Measurements from ENCODE around the gene GDA. TPM values are rescaled to one million over a fixed set of nuclear protein-coding genes. Genes with fewer than 3 reads are reported as not detected.

The GDA gene
- total and polyA plus RNA-seq, 9 of the 15 experiments (the other 6 are each of a cell fraction or from before 2014, with no cell fraction given): 4.5 to 18.0 (median 12.7) TPM

- FAIRE-seq: no peak
- in situ Hi-C loops (cut with MboI): loop anchor here (5.0 to 25.0 kb wide), 6 partner anchors 238 to 1363 kb away; no protein-coding TSS in a partner anchor
These were observed 125.7 kb downstream of the GDA start for GRCh38 chr9:72274916-72275315.

GRCh38 chr9:72276429-72276828, 127.2 kb downstream of the GDA start:
- no peak for DNase-seq (ENCODE audit: extremely low read depth in 1 of 4, low spot score in 3 of 4)
- no TSS peak for BruUV-seq (replicated peaks)
- Histone ChIP-seq H3K4me2 (ENCODE audit: insufficient read depth, low read length) (no peak overlapping the region), H2AFZ (ENCODE audit: low read depth, low read length) (no peak overlapping the region), H3K27ac (ENCODE audit: extremely low read depth, low read depth, low read length) (no peak overlapping the region), H3K9ac (ENCODE audit: insufficient read depth in 1 of 2, low read depth in 2 of 2, low read length in 2 of 2) (no peak overlapping the region), H3K79me2 (ENCODE audit: control insufficient read depth, insufficient read depth, low read length) (no peaks in the 10 kb centered on the region), H3K4me1 (replicated peaks in 1 of 2; ENCODE audit: control insufficient read depth in 2 of 2, insufficient read depth in 2 of 2, low read length in 2 of 2) (no peaks in the 10 kb centered on the region), H3K9me1 (ENCODE audit: control insufficient read depth, insufficient read depth, low read length) (no peaks in the 10 kb centered on the region), H4K20me1 (replicated peaks; ENCODE audit: control insufficient read depth, insufficient read depth, low read length) (no peaks in the 10 kb centered on the region), H3K27me3 (ENCODE audit: control insufficient read depth in 2 of 2, insufficient read depth in 2 of 2, low read length in 2 of 2) (no peaks in the 10 kb centered on the region; a peak in 3 of 5 replicates), H3K36me3 (ENCODE audit: control insufficient read depth, insufficient read depth, low read length) (no peaks in the 10 kb centered on the region), H3K4me3 (no peak overlapping the region), H3K9me3 (replicated peaks; ENCODE audit: control insufficient read depth, insufficient read depth, low read depth, low read length) (no peaks in the 10 kb centered on the region)
- FAIRE-seq: no peak
- ChIA-PET POLR2A (interaction anchor here (1.3 kb wide), 1 partner anchor 205 kb away, joined by 5 read pairs; no protein-coding TSS in a partner anchor), CTCF (ENCODE audit: low intra/inter-chr PET ratio) (no interaction called here)
- in situ Hi-C loops (cut with MboI): loop anchor here (10.0 to 25.0 kb wide), 3 partner anchors 338 to 911 kb away; no protein-coding TSS in a partner anchor
- ATAC-seq: no peak
- intact Hi-C loops (cut with micrococcal nuclease): loop anchor here (5.0 to 10.0 kb wide), 2 partner anchors 472 to 546 kb away; no protein-coding TSS in a partner anchor
- 0% methylated on average over 1 of the region's 1 CpG for WGBS (ENCODE audit: insufficient coverage, low coverage, missing lambda C conversion rate)
- TF ChIP-seq SREBF1 (IDR thresholded peaks at IDR 0.05; ENCODE audit: borderline replicate concordance, low read depth, low read length) (no peak), E2F8 (IDR thresholded peaks at IDR 0.05; ENCODE audit: low read depth, partially characterized antibody) (no peak), MNT (conservative IDR thresholded peaks at IDR 0.05) (no peak), PBX2 (CRISPR knock-in tag; IDR thresholded peaks at IDR 0.05; ENCODE audit: low read depth) (no peak), PBX2 (tag; conservative IDR thresholded peaks at IDR 0.05; ENCODE audit: low read depth) (no peak)

More at GRCh38 chr9:72274916-72275315, 125.7 kb downstream of the GDA start:
- ChIA-PET CTCF (ENCODE audit: low intra/inter-chr PET ratio) (no interaction called here), POLR2A (no interaction called here)
- no peaks in the 10 kb centered on the region for H3K79me2 ChIP-seq (ENCODE audit: control insufficient read depth, insufficient read depth, low read length)
- no peak overlapping the region for H3K9ac ChIP-seq (ENCODE audit: insufficient read depth in 1 of 2, low read depth in 2 of 2, low read length in 2 of 2)
- TF ChIP-seq CHD4 (IDR thresholded peaks at IDR 0.05; ENCODE audit: insufficient read depth, insufficient replicate concordance, low read depth, low read length, poor library complexity, severe bottlenecking) (no peak), POU5F1 (IDR thresholded peaks at IDR 0.05; ENCODE audit: borderline replicate concordance, low read depth, low read length, partially characterized antibody) (no peak), ZNF354B (CRISPR knock-in tag; IDR thresholded peaks at IDR 0.05) (no peak), RB1 (IDR thresholded peaks at IDR 0.05; ENCODE audit: low read depth) (no peak), ILK (tag; IDR thresholded peaks at IDR 0.05; ENCODE audit: borderline replicate concordance, low read depth) (no peak), ZC3H11A (IDR thresholded peaks at IDR 0.05; ENCODE audit: low read depth, low read length) (no peak)
- BruUV-seq (replicated peaks): no TSS peak
- no peak for DNase-seq (ENCODE audit: extremely low read depth in 1 of 4, low spot score in 3 of 4)
- H3K9me1 ChIP-seq (ENCODE audit: control insufficient read depth, insufficient read depth, low read length): no peaks in the 10 kb centered on the region
- H2AFZ ChIP-seq (ENCODE audit: low read depth, low read length): no peak overlapping the region
- H3K27me3 ChIP-seq (ENCODE audit: control insufficient read depth in 2 of 2, insufficient read depth in 2 of 2, low read length in 2 of 2): no peaks in the 10 kb centered on the region; a peak in 3 of 5 replicates
- no peaks in the 10 kb centered on the region for H3K4me1 ChIP-seq (replicated peaks in 1 of 2; ENCODE audit: control insufficient read depth in 2 of 2, insufficient read depth in 2 of 2, low read length in 2 of 2)
- no peaks in the 10 kb centered on the region for H3K9me3 ChIP-seq (replicated peaks; ENCODE audit: control insufficient read depth, insufficient read depth, low read depth, low read length)
- H3K4me3 ChIP-seq: no peak overlapping the region
- no peaks in the 10 kb centered on the region for H3K36me3 ChIP-seq (ENCODE audit: control insufficient read depth, insufficient read depth, low read length)
- intact Hi-C loops (cut with micrococcal nuclease): loop anchor here (5.0 to 10.0 kb wide), 2 partner anchors 470 to 547 kb away; no protein-coding TSS in a partner anchor
- no peaks in the 10 kb centered on the region for H4K20me1 ChIP-seq (replicated peaks; ENCODE audit: control insufficient read depth, insufficient read depth, low read length)
- H3K4me2 ChIP-seq (ENCODE audit: insufficient read depth, low read length): no peak overlapping the region
- ATAC-seq: no peak
- H3K27ac ChIP-seq (ENCODE audit: extremely low read depth, low read depth, low read length): no peak overlapping the region
- WGBS (ENCODE audit: insufficient coverage, low coverage, missing lambda C conversion rate): 14% methylated on average over 2 of the region's 3 CpGs
